ENCODE results near the gene PTPRK.

DNA sequence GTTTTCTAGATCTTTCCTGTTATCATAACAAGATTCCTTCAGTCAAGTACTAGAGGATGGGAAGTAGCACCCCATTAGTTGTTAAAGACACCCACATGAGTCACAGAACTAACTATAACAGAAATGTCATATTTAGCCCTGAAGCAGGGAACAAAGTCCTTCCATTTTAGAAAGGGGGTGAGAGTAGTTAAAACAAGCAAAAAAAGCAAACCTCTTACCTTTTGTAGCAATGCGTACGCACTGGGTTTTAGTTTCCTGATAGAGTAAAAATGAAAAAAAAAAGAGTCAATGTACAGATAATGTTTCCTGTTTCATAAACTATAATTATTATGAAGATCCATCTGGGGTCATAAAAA, 455.9 kb downstream of the PTPRK start:
- TF ChIP-seq CTCF (IDR thresholded peaks at IDR 0.05) = no peak
- TF ChIP-seq POLR2A (IDR thresholded peaks at IDR 0.05) = no peak

All from thyroid gland (tissue), 4 donors.